ENCODE data around the gene ITPRIP.

DNA sequence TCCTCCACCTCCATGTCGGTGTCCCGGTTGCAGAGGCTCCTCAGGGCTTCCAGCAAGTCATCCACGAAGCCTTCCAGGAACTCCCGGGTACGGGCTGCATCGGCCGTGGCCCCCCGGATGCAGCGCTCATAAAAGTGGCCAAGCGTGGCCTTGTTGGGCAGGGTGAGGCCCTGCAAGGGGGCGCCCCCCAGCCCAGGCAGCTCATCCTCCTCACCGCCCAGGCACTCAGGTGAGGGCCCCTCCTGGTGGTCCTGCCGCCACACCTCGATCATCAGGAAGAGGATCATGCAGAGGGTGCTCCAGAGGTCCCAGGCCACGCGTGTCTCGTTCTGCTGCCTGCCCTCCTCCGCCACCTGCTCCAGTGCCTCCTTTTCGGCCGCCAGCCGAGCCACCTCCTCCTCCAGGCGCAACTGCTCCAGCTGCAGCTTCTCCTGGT lies 22.8 kb downstream of the ITPRIP start:
- no peak for TF ChIP-seq ZBTB20 (tag by site-specific recombination; IDR thresholded peaks at IDR 0.05)
- TF ChIP-seq, protein P1, sequence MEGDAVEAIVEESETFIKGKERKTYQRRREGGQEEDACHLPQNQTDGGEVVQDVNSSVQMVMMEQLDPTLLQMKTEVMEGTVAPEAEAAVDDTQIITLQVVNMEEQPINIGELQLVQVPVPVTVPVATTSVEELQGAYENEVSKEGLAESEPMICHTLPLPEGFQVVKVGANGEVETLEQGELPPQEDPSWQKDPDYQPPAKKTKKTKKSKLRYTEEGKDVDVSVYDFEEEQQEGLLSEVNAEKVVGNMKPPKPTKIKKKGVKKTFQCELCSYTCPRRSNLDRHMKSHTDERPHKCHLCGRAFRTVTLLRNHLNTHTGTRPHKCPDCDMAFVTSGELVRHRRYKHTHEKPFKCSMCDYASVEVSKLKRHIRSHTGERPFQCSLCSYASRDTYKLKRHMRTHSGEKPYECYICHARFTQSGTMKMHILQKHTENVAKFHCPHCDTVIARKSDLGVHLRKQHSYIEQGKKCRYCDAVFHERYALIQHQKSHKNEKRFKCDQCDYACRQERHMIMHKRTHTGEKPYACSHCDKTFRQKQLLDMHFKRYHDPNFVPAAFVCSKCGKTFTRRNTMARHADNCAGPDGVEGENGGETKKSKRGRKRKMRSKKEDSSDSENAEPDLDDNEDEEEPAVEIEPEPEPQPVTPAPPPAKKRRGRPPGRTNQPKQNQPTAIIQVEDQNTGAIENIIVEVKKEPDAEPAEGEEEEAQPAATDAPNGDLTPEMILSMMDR (tag by site-specific recombination; IDR thresholded peaks at IDR 0.05), result no peak
- TF ChIP-seq, protein P2, sequence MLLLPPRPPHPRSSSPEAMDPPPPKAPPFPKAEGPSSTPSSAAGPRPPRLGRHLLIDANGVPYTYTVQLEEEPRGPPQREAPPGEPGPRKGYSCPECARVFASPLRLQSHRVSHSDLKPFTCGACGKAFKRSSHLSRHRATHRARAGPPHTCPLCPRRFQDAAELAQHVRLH (tag by site-specific recombination; IDR thresholded peaks at IDR 0.05), result no peak
- no peak for TF ChIP-seq ZSCAN23 (tag by site-specific recombination; IDR thresholded peaks at IDR 0.05)
- no peak for TF ChIP-seq YY1 (tag by site-specific recombination; IDR thresholded peaks at IDR 0.05)
- no peak for TF ChIP-seq YY2 (tag by site-specific recombination; IDR thresholded peaks at IDR 0.05)
- TF ChIP-seq, protein P3, sequence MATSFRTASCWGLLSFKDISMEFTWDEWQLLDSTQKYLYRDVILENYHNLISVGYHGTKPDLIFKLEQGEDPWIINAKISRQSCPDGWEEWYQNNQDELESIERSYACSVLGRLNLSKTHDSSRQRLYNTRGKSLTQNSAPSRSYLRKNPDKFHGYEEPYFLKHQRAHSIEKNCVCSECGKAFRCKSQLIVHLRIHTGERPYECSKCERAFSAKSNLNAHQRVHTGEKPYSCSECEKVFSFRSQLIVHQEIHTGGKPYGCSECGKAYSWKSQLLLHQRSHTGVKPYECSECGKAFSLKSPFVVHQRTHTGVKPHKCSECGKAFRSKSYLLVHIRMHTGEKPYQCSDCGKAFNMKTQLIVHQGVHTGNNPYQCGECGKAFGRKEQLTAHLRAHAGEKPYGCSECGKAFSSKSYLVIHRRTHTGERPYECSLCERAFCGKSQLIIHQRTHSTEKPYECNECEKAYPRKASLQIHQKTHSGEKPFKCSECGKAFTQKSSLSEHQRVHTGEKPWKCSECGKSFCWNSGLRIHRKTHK (tag by site-specific recombination; IDR thresholded peaks at IDR 0.05), result no peak
- no peak for TF ChIP-seq ZNF549 (tag by site-specific recombination; IDR thresholded peaks at IDR 0.05)
- TF ChIP-seq, protein P4, sequence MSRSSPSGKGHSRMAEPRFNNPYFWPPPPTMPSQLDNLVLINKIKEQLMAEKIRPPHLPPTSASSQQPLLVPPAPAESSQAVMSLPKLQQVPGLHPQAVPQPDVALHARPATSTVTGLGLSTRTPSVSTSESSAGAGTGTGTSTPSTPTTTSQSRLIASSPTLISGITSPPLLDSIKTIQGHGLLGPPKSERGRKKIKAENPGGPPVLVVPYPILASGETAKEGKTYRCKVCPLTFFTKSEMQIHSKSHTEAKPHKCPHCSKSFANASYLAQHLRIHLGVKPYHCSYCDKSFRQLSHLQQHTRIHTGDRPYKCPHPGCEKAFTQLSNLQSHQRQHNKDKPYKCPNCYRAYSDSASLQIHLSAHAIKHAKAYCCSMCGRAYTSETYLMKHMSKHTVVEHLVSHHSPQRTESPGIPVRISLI (tag by site-specific recombination; IDR thresholded peaks at IDR 0.05), result no peak
- no peak for TF ChIP-seq ZBTB7A (tag by site-specific recombination; IDR thresholded peaks at IDR 0.05; ENCODE audit: low read depth)
- TF ChIP-seq, protein P5, sequence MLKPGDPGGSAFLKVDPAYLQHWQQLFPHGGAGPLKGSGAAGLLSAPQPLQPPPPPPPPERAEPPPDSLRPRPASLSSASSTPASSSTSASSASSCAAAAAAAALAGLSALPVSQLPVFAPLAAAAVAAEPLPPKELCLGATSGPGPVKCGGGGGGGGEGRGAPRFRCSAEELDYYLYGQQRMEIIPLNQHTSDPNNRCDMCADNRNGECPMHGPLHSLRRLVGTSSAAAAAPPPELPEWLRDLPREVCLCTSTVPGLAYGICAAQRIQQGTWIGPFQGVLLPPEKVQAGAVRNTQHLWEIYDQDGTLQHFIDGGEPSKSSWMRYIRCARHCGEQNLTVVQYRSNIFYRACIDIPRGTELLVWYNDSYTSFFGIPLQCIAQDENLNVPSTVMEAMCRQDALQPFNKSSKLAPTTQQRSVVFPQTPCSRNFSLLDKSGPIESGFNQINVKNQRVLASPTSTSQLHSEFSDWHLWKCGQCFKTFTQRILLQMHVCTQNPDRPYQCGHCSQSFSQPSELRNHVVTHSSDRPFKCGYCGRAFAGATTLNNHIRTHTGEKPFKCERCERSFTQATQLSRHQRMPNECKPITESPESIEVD (tag by site-specific recombination; IDR thresholded peaks at IDR 0.05), result no peak
- TF ChIP-seq, protein P6, sequence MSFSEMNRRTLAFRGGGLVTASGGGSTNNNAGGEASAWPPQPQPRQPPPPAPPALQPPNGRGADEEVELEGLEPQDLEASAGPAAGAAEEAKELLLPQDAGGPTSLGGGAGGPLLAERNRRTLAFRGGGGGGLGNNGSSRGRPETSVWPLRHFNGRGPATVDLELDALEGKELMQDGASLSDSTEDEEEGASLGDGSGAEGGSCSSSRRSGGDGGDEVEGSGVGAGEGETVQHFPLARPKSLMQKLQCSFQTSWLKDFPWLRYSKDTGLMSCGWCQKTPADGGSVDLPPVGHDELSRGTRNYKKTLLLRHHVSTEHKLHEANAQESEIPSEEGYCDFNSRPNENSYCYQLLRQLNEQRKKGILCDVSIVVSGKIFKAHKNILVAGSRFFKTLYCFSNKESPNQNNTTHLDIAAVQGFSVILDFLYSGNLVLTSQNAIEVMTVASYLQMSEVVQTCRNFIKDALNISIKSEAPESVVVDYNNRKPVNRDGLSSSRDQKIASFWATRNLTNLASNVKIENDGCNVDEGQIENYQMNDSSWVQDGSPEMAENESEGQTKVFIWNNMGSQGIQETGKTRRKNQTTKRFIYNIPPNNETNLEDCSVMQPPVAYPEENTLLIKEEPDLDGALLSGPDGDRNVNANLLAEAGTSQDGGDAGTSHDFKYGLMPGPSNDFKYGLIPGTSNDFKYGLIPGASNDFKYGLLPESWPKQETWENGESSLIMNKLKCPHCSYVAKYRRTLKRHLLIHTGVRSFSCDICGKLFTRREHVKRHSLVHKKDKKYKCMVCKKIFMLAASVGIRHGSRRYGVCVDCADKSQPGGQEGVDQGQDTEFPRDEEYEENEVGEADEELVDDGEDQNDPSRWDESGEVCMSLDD (tag by site-specific recombination; IDR thresholded peaks at IDR 0.05), result no peak
- no peak for TF ChIP-seq ZNF623 (tag by site-specific recombination; IDR thresholded peaks at IDR 0.05)
